NOMO-1 treated with dmso at 0.1 percent for 144 hours (cell line): Measurements from ENCODE around the gene ZNF101.

ENCODE experiments used
- DNase-seq: peaks from one replicate; lab custom pipeline; 2025; ENCODE audit not compliant: unreplicated experiment; lab: John Stamatoyannopoulos, UW

Gene ZNF101

GRCh38 chr19:19668230-19669012, at the start of gene ZNF101:
Gene ZNF101, plus strand, starts transcription at chr19:19668839. Its CDS starts 125 bp downstream, at chr19:19668964.
- peak; percentile 85 for DNase-seq

- no peak for DNase-seq
Observed at GRCh38 chr19:19619181-19619848, 49.3 kb upstream of the ZNF101 start.

- DNase-seq = no peak
Observed at GRCh38 chr19:19619849-19620210, 48.8 kb upstream of the ZNF101 start.

GRCh38 chr19:19623383-19623782, 45.3 kb upstream of the ZNF101 start:
- no peak for DNase-seq

- DNase-seq = no peak
Observed at GRCh38 chr19:19624032-19624570, 44.5 kb upstream of the ZNF101 start.

GRCh38 chr19:19626516-19627472, 41.8 kb upstream of the ZNF101 start:
- no peak for DNase-seq

GRCh38 chr19:19627621-19628500, 40.8 kb upstream of the ZNF101 start, which contains the start of gene LPAR2:
Gene LPAR2, minus strand, starts transcription at chr19:19628220. Its CDS starts 945 bp downstream, at chr19:19627275.
- no peak for DNase-seq

GRCh38 chr19:19628501-19629134, 40.0 kb upstream of the ZNF101 start:
- DNase-seq = no peak

- DNase-seq = no peak
Observed at GRCh38 chr19:19630062-19630414, 38.6 kb upstream of the ZNF101 start.

GRCh38 chr19:19630426-19630825, 38.2 kb upstream of the ZNF101 start:
- DNase-seq = no peak

- DNase-seq = no peak
Observed at GRCh38 chr19:19631346-19631745, 37.3 kb upstream of the ZNF101 start.

GRCh38 chr19:19632661-19633060, 36.0 kb upstream of the ZNF101 start:
- DNase-seq = no peak

- DNase-seq = no peak
Observed at GRCh38 chr19:19633711-19634515, 34.7 kb upstream of the ZNF101 start.

- no peak for DNase-seq
Observed at GRCh38 chr19:19634516-19635312, 33.9 kb upstream of the ZNF101 start.

GRCh38 chr19:19635313-19635702, 33.3 kb upstream of the ZNF101 start:
- DNase-seq = no peak

- no peak for DNase-seq
Observed at GRCh38 chr19:19636573-19637185, 32.0 kb upstream of the ZNF101 start.

- DNase-seq = no peak
Observed at GRCh38 chr19:19637186-19637522, 31.5 kb upstream of the ZNF101 start.
